Measurements from ENCODE around the gene USP20. TPM values are rescaled to one million over a fixed set of nuclear protein-coding genes. Genes with fewer than 3 reads are reported as not detected.

The USP20 gene
- polyA plus RNA-seq, 4 donors = 16.0 to 47.0 (median 20.4) TPM

- Histone ChIP-seq H3K4me3 (ENCODE audit: low read depth in 1 of 3, low read length in 3 of 3) (no peak overlapping the region), H3K4me1 (ENCODE audit: control insufficient read depth in 3 of 3, insufficient read depth in 2 of 3, low read depth in 1 of 3, low read length in 2 of 3) (no peaks in the 10 kb centered on the region), H3K9me3 (ENCODE audit: control insufficient read depth in 2 of 2, insufficient read depth in 1 of 2, low read depth in 1 of 2, low read length in 1 of 2) (no peaks in the 10 kb centered on the region), H3K27ac (ENCODE audit: low read depth in 1 of 3, low read length in 2 of 3) (peak overlapping the region in 2 of 3 donors; percentile 43 to 72), H3K36me3 (ENCODE audit: control insufficient read depth in 3 of 3, insufficient read depth in 2 of 3, low read depth in 1 of 3, low read length in 3 of 3) (peaks cover 0 to 71% (median 3%) of the 10 kb centered on the region in 3 donors), H3K27me3 (ENCODE audit: control insufficient read depth in 3 of 3, insufficient read depth in 3 of 3, low read length in 3 of 3) (no peaks in the 10 kb centered on the region)
- no peak for FAIRE-seq
- no peak for DNase-seq
- 92 to 94% (median 93%) methylated on average over 23 to 24 of the region's 24 CpGs for WGBS, 3 donors
Observed at GRCh38 chr9:129869585-129870501, 34.6 kb downstream of the USP20 start.

GRCh38 chr9:129871046-129871445 is 35.8 kb downstream of the USP20 start:
- Histone ChIP-seq H3K4me3 (ENCODE audit: low read depth in 1 of 3, low read length in 3 of 3) (no peak overlapping the region), H3K4me1 (ENCODE audit: control insufficient read depth in 3 of 3, insufficient read depth in 2 of 3, low read depth in 1 of 3, low read length in 2 of 3) (no peaks in the 10 kb centered on the region), H3K27ac (ENCODE audit: low read depth in 1 of 3, low read length in 2 of 3) (no peak overlapping the region), H3K9me3 (ENCODE audit: control insufficient read depth in 2 of 2, insufficient read depth in 1 of 2, low read depth in 1 of 2, low read length in 1 of 2) (no peaks in the 10 kb centered on the region), H3K36me3 (ENCODE audit: control insufficient read depth in 3 of 3, insufficient read depth in 2 of 3, low read depth in 1 of 3, low read length in 3 of 3) (peaks cover 0 to 71% (median 5%) of the 10 kb centered on the region in 3 donors), H3K27me3 (ENCODE audit: control insufficient read depth in 3 of 3, insufficient read depth in 3 of 3, low read length in 3 of 3) (no peaks in the 10 kb centered on the region)
- WGBS, 3 donors = 92 to 97% (median 96%) methylated on average over 10 to 11 of the region's 11 CpGs
- DNase-seq (no peak), FAIRE-seq (no peak)

- peaks cover 3 to 62% (median 4%) of the 10 kb centered on the region in 3 donors for H3K36me3 ChIP-seq (ENCODE audit: control insufficient read depth in 3 of 3, insufficient read depth in 2 of 3, low read depth in 1 of 3, low read length in 3 of 3)
Observed at GRCh38 chr9:129873563-129874190, 38.4 kb downstream of the USP20 start.

GRCh38 chr9:129874261-129875101 is 39.2 kb downstream of the USP20 start:
- no peaks in the 10 kb centered on the region for H3K27me3 ChIP-seq (ENCODE audit: control insufficient read depth in 3 of 3, insufficient read depth in 3 of 3, low read length in 3 of 3)
- H3K4me1 ChIP-seq (ENCODE audit: control insufficient read depth in 3 of 3, insufficient read depth in 2 of 3, low read depth in 1 of 3, low read length in 2 of 3) = no peaks in the 10 kb centered on the region
- H3K4me3 ChIP-seq (ENCODE audit: low read depth in 1 of 3, low read length in 3 of 3) = no peak overlapping the region
- H3K9me3 ChIP-seq (ENCODE audit: control insufficient read depth in 2 of 2, insufficient read depth in 1 of 2, low read depth in 1 of 2, low read length in 1 of 2) = no peaks in the 10 kb centered on the region
- no peak overlapping the region for H3K27ac ChIP-seq (ENCODE audit: low read depth in 1 of 3, low read length in 2 of 3)
- WGBS, 3 donors = 90 to 96% (median 94%) methylated on average over 38 of the region's 38 CpGs
- DNase-seq (no peak), FAIRE-seq (no peak)
- H3K36me3 ChIP-seq (ENCODE audit: control insufficient read depth in 3 of 3, insufficient read depth in 2 of 3, low read depth in 1 of 3, low read length in 3 of 3) = peaks cover 3 to 54% (median 4%) of the 10 kb centered on the region in 3 donors

More at GRCh38 chr9:129873563-129874190, 38.4 kb downstream of the USP20 start:
- Histone ChIP-seq H3K4me3 (ENCODE audit: low read depth in 1 of 3, low read length in 3 of 3) (no peak overlapping the region), H3K27ac (ENCODE audit: low read depth in 1 of 3, low read length in 2 of 3) (no peak overlapping the region), H3K27me3 (ENCODE audit: control insufficient read depth in 3 of 3, insufficient read depth in 3 of 3, low read length in 3 of 3) (no peaks in the 10 kb centered on the region), H3K9me3 (ENCODE audit: control insufficient read depth in 2 of 2, insufficient read depth in 1 of 2, low read depth in 1 of 2, low read length in 1 of 2) (no peaks in the 10 kb centered on the region), H3K4me1 (ENCODE audit: control insufficient read depth in 3 of 3, insufficient read depth in 2 of 3, low read depth in 1 of 3, low read length in 2 of 3) (no peaks in the 10 kb centered on the region)
- DNase-seq (no peak), FAIRE-seq (no peak)
- 87 to 89% (median 88%) methylated on average over 16 of the region's 16 CpGs for WGBS, 3 donors

- no peaks in the 10 kb centered on the region for H3K4me1 ChIP-seq (ENCODE audit: control insufficient read depth in 3 of 3, insufficient read depth in 2 of 3, low read depth in 1 of 3, low read length in 2 of 3)
- FAIRE-seq = no peak
- H3K4me3 ChIP-seq (ENCODE audit: low read depth in 1 of 3, low read length in 3 of 3) = no peak overlapping the region
- 85 to 97% (median 94%) methylated on average over 23 of the region's 23 CpGs for whole genome bisulfite sequencing, 3 donors
- DNase-seq = no peak
- H3K36me3 ChIP-seq (ENCODE audit: control insufficient read depth in 3 of 3, insufficient read depth in 2 of 3, low read depth in 1 of 3, low read length in 3 of 3) = peaks cover 3 to 47% (median 4%) of the 10 kb centered on the region in 3 donors
- H3K9me3 ChIP-seq (ENCODE audit: control insufficient read depth in 2 of 2, insufficient read depth in 1 of 2, low read depth in 1 of 2, low read length in 1 of 2) = no peaks in the 10 kb centered on the region
- no peak overlapping the region for H3K27ac ChIP-seq (ENCODE audit: low read depth in 1 of 3, low read length in 2 of 3)
- no peaks in the 10 kb centered on the region for H3K27me3 ChIP-seq (ENCODE audit: control insufficient read depth in 3 of 3, insufficient read depth in 3 of 3, low read length in 3 of 3)
Observed at GRCh38 chr9:129875181-129875611, 39.9 kb downstream of the USP20 start.

GRCh38 chr9:129875687-129876395 is 40.6 kb downstream of the USP20 start:
- Histone ChIP-seq H3K27me3 (ENCODE audit: control insufficient read depth in 3 of 3, insufficient read depth in 3 of 3, low read length in 3 of 3) (no peaks in the 10 kb centered on the region), H3K36me3 (ENCODE audit: control insufficient read depth in 3 of 3, insufficient read depth in 2 of 3, low read depth in 1 of 3, low read length in 3 of 3) (peaks cover 3 to 43% (median 4%) of the 10 kb centered on the region in 3 donors), H3K4me3 (ENCODE audit: low read depth in 1 of 3, low read length in 3 of 3) (no peak overlapping the region), H3K4me1 (ENCODE audit: control insufficient read depth in 3 of 3, insufficient read depth in 2 of 3, low read depth in 1 of 3, low read length in 2 of 3) (no peaks in the 10 kb centered on the region), H3K27ac (ENCODE audit: low read depth in 1 of 3, low read length in 2 of 3) (no peak overlapping the region), H3K9me3 (ENCODE audit: control insufficient read depth in 2 of 2, insufficient read depth in 1 of 2, low read depth in 1 of 2, low read length in 1 of 2) (no peaks in the 10 kb centered on the region)
- DNase-seq (no peak), FAIRE-seq (no peak)
- 94 to 97% (median 96%) methylated on average over 26 to 27 of the region's 27 CpGs for WGBS, 3 donors

GRCh38 chr9:129876815-129877214 is 41.6 kb downstream of the USP20 start:
- no peak for DNase-seq
- no peak overlapping the region for H3K4me3 ChIP-seq (ENCODE audit: low read depth in 1 of 3, low read length in 3 of 3)
- H3K9me3 ChIP-seq (ENCODE audit: control insufficient read depth in 2 of 2, insufficient read depth in 1 of 2, low read depth in 1 of 2, low read length in 1 of 2) = no peaks in the 10 kb centered on the region
- no peaks in the 10 kb centered on the region for H3K4me1 ChIP-seq (ENCODE audit: control insufficient read depth in 3 of 3, insufficient read depth in 2 of 3, low read depth in 1 of 3, low read length in 2 of 3)
- 70 to 89% (median 86%) methylated on average over 7 of the region's 7 CpGs for WGBS, 3 donors
- no peak overlapping the region for H3K27ac ChIP-seq (ENCODE audit: low read depth in 1 of 3, low read length in 2 of 3)
- no peak for FAIRE-seq
- no peaks in the 10 kb centered on the region for H3K27me3 ChIP-seq (ENCODE audit: control insufficient read depth in 3 of 3, insufficient read depth in 3 of 3, low read length in 3 of 3)
- H3K36me3 ChIP-seq (ENCODE audit: control insufficient read depth in 3 of 3, insufficient read depth in 2 of 3, low read depth in 1 of 3, low read length in 3 of 3) = peaks cover 3 to 43% (median 4%) of the 10 kb centered on the region in 3 donors

All from small intestine (tissue), 7 donors.